Skin of body (tissue), 2 donors: Measurements from ENCODE around the gene ZMYND15. TPM values are rescaled to one million over a fixed set of nuclear protein-coding genes. Genes with fewer than 3 reads are reported as not detected.
"Not testable (repeated sequence)": the region's sequence is repeated elsewhere in the genome, so short reads cannot be mapped to it uniquely, and the experiment has no call there.

Experiments
- DNase-seq: peaks from one replicate; lab custom pipeline; 2025; lab: John Stamatoyannopoulos, UW
- total RNA-seq: library from RNA; depleted of rRNA; stranded (reverse); fragments of >200 nt; gene quantifications from one replicate; pipeline ENCODE4 v1.2.3, GENCODE V29; 2014

The ZMYND15 gene
- total RNA-seq, result 0.89 TPM

GRCh38 chr17:4739122-4740024 is at the start of gene ZMYND15, which contains the start of gene CXCL16:
Gene ZMYND15, plus strand, starts transcription at chr17:4739833. Its CDS starts 716 bp downstream, at chr17:4740549.
Gene CXCL16, minus strand, starts transcription at chr17:4739928. Its CDS starts 589 bp downstream, at chr17:4739339.
- no peak for DNase-seq

GRCh38 chr17:4689872-4690271 is 49.8 kb upstream of the ZMYND15 start:
- DNase-seq, result not testable (repeated sequence)

- DNase-seq, result no peak
Observed at GRCh38 chr17:4690745-4691144, 48.9 kb upstream of the ZMYND15 start.

GRCh38 chr17:4691686-4692085 is 47.9 kb upstream of the ZMYND15 start:
- no peak for DNase-seq

GRCh38 chr17:4693416-4693815 is 46.2 kb upstream of the ZMYND15 start:
- DNase-seq, result no peak

- no peak for DNase-seq
Observed at GRCh38 chr17:4696437-4696805, 43.2 kb upstream of the ZMYND15 start.

GRCh38 chr17:4699401-4700056 is 40.1 kb upstream of the ZMYND15 start:
- not testable (repeated sequence) for DNase-seq

- no peak for DNase-seq
Observed at GRCh38 chr17:4701116-4701515, 38.5 kb upstream of the ZMYND15 start.

- no peak for DNase-seq
Observed at GRCh38 chr17:4703330-4703691, 36.3 kb upstream of the ZMYND15 start.

GRCh38 chr17:4704574-4704907 is 35.1 kb upstream of the ZMYND15 start:
- DNase-seq, result not testable (repeated sequence)

GRCh38 chr17:4704991-4705390 is 34.6 kb upstream of the ZMYND15 start:
- no peak for DNase-seq

GRCh38 chr17:4706121-4706520 is 33.5 kb upstream of the ZMYND15 start:
- DNase-seq, result no peak

GRCh38 chr17:4708436-4708835 is 31.2 kb upstream of the ZMYND15 start:
- DNase-seq, result no peak

- DNase-seq, result peak; percentile 99
Observed at GRCh38 chr17:4709794-4710692, 29.6 kb upstream of the ZMYND15 start, which contains the start of gene ARRB2. Gene ARRB2, plus strand, starts transcription at chr17:4710632. Its CDS starts 90 bp downstream, at chr17:4710722.

- DNase-seq, result no peak
Observed at GRCh38 chr17:4710693-4711634, 28.7 kb upstream of the ZMYND15 start.

- DNase-seq, result no peak
Observed at GRCh38 chr17:4711661-4712181, 27.9 kb upstream of the ZMYND15 start.

GRCh38 chr17:4712526-4712925 is 27.1 kb upstream of the ZMYND15 start:
- no peak for DNase-seq

- not testable (repeated sequence) for DNase-seq
Observed at GRCh38 chr17:4714340-4715062, 25.1 kb upstream of the ZMYND15 start.

GRCh38 chr17:4715063-4715744 is 24.4 kb upstream of the ZMYND15 start:
- DNase-seq, result no peak
